SK-N-DZ (cell line): ENCODE data around the gene PCF11.
A peak's percentile ranks its signal among the peaks of the same experiment; 100 is the strongest.

Source experiments
- DNase-seq: peaks from one replicate; pipeline ENCODE4 v3.0.0-alpha.2; 2015; ENCODE audit warnings: low spot score

Gene PCF11

GRCh38 chr11:83151274-83151977, 5.5 kb upstream of the PCF11 start:
- DNase-seq = no peak

DNA sequence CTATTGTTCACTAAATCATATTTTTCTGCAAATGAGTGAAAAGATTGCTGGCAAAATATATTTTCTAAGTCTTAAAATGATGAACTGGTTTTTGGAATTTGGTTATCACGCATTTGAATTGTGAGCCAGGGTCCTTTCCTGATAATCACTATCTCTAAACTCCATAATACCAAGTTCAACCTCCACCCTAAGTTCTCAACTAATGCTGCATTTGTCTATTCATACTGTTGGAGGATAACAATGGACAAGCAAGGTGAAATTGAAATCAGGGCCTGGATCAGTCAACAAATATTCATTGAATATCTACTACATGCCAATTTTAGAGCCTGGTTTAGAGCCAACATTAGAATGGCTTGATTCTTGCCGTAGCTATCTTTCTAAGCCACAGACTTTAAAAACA, 4.7 kb upstream of the PCF11 start:
- no peak for DNase-seq

- no peak for DNase-seq
These were observed 3.2 kb upstream of the PCF11 start for GRCh38 chr11:83153764-83154163.

DNA sequence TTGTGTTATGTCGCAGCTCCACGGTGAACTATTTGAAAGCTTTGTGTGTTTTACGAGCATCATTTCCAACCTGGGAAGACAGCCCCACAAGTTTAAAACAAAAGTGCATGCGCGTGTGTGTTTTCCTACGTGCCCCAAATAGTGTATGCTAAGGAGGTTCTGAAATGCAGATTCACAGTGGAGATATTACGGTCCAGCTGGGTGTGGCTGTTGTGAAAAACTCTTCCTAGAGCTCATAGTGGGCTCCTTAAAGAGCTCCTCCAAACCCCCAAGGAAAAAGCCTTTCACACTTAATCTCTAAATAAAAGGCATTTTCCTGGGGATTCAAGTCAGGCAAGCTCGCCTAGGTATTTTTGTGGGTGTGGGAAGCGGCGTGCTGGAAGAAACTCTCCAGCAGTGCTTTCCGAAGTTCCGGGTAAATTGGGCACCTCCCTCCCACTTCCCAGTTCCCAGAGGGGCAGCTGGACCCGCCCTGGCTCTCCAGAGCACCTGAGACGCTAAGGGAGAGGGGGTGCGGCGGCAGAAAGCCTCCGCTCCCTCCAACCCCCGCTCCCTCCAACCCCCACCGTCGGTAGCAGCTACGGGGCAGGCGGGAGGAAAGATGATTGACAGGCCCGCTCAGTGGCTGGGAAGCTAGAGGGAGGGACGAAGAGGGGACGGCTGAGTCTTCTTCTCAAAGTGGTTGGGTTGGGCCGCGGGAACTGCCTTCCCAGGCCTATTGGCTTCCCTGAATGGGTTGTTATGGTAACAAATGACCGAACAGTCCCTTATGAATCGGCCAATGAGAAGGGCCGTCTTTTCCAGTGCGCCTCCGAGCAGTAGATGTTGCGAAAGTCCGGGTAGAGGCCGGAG, 561 bp upstream of the PCF11 start:
- DNase-seq = peak; percentile 100

GRCh38 chr11:83157594-83158356, 844 bp downstream of the PCF11 start:
- peak; percentile 53 for DNase-seq

DNA sequence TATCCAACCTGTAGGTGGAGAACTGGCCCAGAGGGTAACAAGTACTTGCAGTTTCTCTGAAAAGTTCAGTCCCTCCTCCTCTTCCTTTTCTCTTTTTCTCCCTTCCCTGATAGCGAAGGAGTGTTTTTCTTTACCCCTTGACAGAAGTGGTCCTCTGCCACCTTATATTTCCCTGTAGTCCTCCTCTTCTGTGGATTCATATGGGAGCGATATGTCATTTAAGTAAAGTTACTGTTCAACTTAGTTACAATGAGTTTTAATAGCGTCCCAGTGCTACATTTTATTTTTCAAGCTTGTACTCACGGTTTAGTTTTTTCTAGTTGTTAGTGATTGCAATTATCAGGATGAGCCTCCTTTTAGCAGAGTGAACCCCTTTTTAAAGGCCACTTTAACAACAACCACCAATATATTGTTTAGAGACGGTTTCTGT, 1.4 kb downstream of the PCF11 start:
- no peak for DNase-seq

GRCh38 chr11:83158965-83159901, 2.3 kb downstream of the PCF11 start:
- DNase-seq = no peak

- no peak for DNase-seq
These were observed 3.3 kb downstream of the PCF11 start for GRCh38 chr11:83159902-83160865.

- DNase-seq = no peak
These were observed 4.8 kb downstream of the PCF11 start for GRCh38 chr11:83161610-83162199.

- no peak for DNase-seq
These were observed 5.4 kb downstream of the PCF11 start for GRCh38 chr11:83162377-83162776.

- DNase-seq = no peak
These were observed 9.4 kb downstream of the PCF11 start for GRCh38 chr11:83166193-83166866.

DNA sequence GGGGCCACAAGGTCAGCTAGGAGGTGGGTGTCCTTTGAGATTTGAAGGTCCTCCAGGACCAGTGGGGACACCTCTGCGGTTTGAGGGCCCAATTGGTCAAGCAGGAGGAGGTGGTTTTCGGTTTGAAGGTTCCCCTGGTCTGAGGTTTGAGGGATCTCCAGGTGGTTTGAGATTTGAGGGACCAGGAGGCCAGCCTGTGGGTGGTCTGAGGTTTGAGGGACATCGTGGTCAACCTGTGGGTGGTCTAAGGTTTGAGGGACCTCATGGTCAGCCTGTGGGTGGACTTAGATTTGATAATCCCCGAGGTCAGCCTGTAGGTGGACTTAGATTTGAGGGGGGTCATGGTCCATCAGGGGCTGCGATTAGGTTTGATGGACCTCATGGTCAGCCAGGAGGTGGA, 11.8 kb downstream of the PCF11 start:
- DNase-seq = no peak

- DNase-seq = no peak
These were observed 13.9 kb downstream of the PCF11 start for GRCh38 chr11:83170865-83171264.

GRCh38 chr11:83172551-83172950, 15.6 kb downstream of the PCF11 start:
- DNase-seq = no peak

- DNase-seq = no peak
These were observed 17.1 kb downstream of the PCF11 start for GRCh38 chr11:83174008-83174407.

GRCh38 chr11:83175815-83176214, 18.9 kb downstream of the PCF11 start:
- no peak for DNase-seq

- no peak for DNase-seq
These were observed 24.9 kb downstream of the PCF11 start for GRCh38 chr11:83181815-83182214.

DNA sequence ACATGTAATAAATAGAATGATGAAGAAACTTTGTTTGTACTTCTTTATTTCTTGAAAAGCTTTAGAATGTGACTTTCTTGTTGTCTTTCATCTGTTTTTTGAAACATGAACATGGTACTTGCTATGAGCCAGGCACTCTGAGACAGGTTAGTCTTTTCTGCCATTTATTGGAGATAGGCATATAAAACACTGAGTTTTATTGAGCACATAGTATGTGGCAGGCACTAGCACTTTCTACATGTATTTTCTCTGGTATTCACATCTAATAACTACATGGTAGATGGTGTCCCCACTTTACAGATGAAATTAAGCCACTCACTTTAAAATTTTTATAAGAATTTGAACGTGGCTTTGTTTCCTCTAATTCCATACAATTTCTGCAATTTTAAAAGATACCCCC, 28.8 kb downstream of the PCF11 start:
- no peak for DNase-seq

DNA sequence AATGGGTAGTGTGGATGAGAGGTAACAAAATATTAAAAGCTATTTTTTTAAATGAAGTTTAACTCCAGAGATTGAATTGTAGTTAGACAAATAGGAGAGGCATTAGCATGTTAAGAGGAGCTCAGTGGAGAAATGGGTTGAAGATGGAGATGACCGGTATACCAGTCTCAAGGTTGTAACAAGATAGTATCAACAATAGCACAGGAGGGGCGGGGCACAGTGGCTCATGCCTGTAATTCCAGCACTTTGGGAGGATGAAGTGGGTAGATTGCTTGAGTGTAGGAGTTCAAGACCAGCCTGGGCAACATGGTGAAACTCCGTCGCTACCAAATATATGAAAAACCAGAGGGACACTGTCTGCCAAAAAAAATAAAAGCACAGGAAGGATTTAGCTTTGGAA, 30.5 kb downstream of the PCF11 start:
- DNase-seq = no peak
